KMS-11 (cell line): ENCODE results near the gene FSD1.

Experiments
- H2AFZ ChIP-seq: fragments of 200-600 bp; sonication (generic); 2 replicates; pipeline ENCODE4 v1.6.1; 2016; ENCODE audit warnings: antibody characterized with exemption, mixed run types, low read depth
- H3K27ac ChIP-seq: fragments of 200-600 bp; sonication (generic); 2 replicates; pipeline ENCODE4 v1.6.1; 2016; ENCODE audit warnings: mild to moderate bottlenecking, mixed run types
- H3K27me3 ChIP-seq: fragments of 200-600 bp; sonication (generic); 2 replicates; pipeline ENCODE4 v1.6.1; 2017; ENCODE audit warnings: mild to moderate bottlenecking, low read depth, mixed run types, moderate library complexity; ENCODE audit not compliant: insufficient read depth
- H3K36me3 ChIP-seq: fragments of 200-600 bp; sonication (generic); 2 replicates; pipeline ENCODE4 v1.6.1; 2017; ENCODE audit warnings: mild to moderate bottlenecking, mixed run types; ENCODE audit not compliant: insufficient read depth
- H3K4me1 ChIP-seq: fragments of 200-600 bp; sonication (generic); 2 replicates; pipeline ENCODE4 v1.6.1; 2016; ENCODE audit warnings: mild to moderate bottlenecking, low read depth, mixed run types; ENCODE audit not compliant: poor library complexity, severe bottlenecking
- H3K4me2 ChIP-seq: fragments of 200-600 bp; sonication (generic); 2 replicates; pipeline ENCODE4 v1.7.0; 2016; ENCODE audit warnings: mild to moderate bottlenecking, mixed run types
- H3K4me3 ChIP-seq: fragments of 200-600 bp; sonication (generic); IDR thresholded peaks from 2 replicates; pipeline ENCODE4 v1.6.1; 2017; ENCODE audit warnings: low read depth, low read length, mixed read lengths; ENCODE audit not compliant: insufficient read depth
- H3K79me2 ChIP-seq: fragments of 200-600 bp; sonication (generic); 2 replicates; pipeline ENCODE4 v1.6.1; 2016; ENCODE audit warnings: low read depth, mixed run types; ENCODE audit not compliant: insufficient read depth
- H3K9ac ChIP-seq: fragments of 200-600 bp; sonication (generic); 2 replicates; pipeline ENCODE4 v1.6.1; 2016; ENCODE audit warnings: mild to moderate bottlenecking, mixed run types
- H4K20me1 ChIP-seq: fragments of 200-600 bp; sonication (generic); 2 replicates; pipeline ENCODE4 v1.6.1; 2016; ENCODE audit warnings: mild to moderate bottlenecking, mixed run types; ENCODE audit not compliant: insufficient read depth
- CTCF ChIP-seq: fragments of 200-600 bp; sonication (generic); conservative IDR thresholded peaks from 2 replicates; pipeline ENCODE4 v1.6.1; 2017; ENCODE audit warnings: low read depth, mild to moderate bottlenecking, antibody characterized with exemption, low read length, moderate library complexity, mixed read lengths

Gene FSD1

DNA sequence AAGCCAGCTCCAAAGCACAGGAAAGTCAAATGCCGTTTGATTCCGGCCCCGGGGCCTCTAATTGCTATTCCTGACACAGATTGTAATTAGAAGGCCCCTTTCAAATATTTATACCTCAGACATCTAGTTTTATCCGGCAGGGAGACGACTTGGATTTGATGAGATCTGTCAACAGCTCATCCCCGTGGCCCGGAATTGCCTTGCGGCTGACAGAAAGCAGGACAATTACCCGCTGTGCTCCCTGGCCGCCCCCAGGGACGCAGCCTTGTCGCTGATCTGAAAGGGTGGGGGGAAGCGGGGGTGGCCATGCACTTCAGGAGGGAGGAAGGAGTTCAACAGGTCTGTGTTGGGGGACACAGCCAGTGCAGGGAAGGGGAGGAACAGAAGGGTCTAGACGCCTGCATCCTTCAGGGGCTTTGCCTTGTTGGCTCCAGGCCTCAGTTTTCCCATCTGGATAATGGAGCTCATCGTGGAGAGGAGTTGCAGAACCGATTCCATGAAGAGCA lies 27.2 kb upstream of the FSD1 start:
- no peaks in the 10 kb centered on the region for H4K20me1 ChIP-seq
- no peak overlapping the region for H3K9ac ChIP-seq
- no peaks in the 10 kb centered on the region for H3K79me2 ChIP-seq
- no peak overlapping the region for H3K4me3 ChIP-seq
- no peak overlapping the region for H2AFZ ChIP-seq
- no peak overlapping the region for H3K4me2 ChIP-seq
- no peaks in the 10 kb centered on the region for H3K4me1 ChIP-seq
- TF ChIP-seq CTCF: no peak
- H3K36me3 ChIP-seq: no peaks in the 10 kb centered on the region
- peaks cover 42% of the 10 kb centered on the region for H3K27me3 ChIP-seq
- no peak overlapping the region for H3K27ac ChIP-seq

- Histone ChIP-seq H3K4me1 (no peaks in the 10 kb centered on the region), H3K4me3 (no peak overlapping the region), H3K36me3 (no peaks in the 10 kb centered on the region), H3K4me2 (no peak overlapping the region), H3K27ac (no peak overlapping the region), H4K20me1 (no peaks in the 10 kb centered on the region), H3K9ac (no peak overlapping the region), H2AFZ (no peak overlapping the region), H3K27me3 (peaks cover 50% of the 10 kb centered on the region), H3K79me2 (no peaks in the 10 kb centered on the region)
- TF ChIP-seq CTCF: no peak
Measured at GRCh38 chr19:4278010-4278409, 26.4 kb upstream of the FSD1 start.

DNA sequence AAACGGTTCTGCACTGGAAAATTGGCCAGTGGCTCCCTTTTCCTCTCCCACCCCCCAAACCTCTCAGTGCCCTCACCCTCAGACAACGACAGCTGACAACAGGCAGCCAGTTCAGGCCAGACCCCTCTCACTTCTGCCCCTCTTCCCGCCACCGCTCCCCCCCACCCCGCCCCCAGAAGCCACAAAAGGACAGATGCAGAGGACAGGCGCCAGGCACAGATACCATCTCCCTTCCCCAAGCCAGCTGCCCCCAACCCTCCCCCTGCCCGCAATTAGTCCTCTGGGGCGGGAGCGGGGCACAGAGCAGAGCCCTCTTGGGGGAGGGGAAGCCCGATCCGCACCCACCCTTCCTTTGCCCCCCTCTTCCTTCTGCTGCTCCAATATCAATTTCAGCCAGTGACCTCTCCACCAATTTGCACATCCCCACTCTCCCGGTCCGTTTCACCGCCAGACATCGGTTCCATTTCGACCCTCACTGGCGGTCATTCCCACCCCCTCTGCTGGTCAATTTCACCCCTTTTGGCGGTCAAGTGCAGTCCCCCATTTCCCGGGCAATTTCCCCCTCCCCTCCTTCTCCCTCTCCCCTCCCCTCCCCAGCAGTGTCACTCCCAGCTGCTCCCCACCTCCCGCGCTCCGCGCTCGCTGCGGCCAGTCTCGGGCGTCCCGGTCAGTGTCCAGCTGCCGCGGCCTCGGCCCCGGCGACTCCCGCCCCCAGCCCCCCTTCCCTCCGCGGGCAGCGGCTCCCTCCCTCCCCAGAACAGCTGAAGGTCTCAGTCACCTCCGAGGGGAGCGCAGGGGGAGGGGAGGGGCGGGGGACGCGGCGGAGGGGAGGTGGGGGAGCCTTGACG lies 25.8 kb upstream of the FSD1 start, which contains the start of gene SHD:
Gene SHD, plus strand, starts transcription at position 848 of the 848 bp plus-strand sequence. CDS start 798 bp downstream, outside the sequence.
- Histone ChIP-seq H3K79me2 (no peaks in the 10 kb centered on the region), H3K27ac (no peak within 1 kb of the TSS), H3K4me3 (no peak within 1 kb of the TSS), H4K20me1 (no peaks in the 10 kb centered on the region), H3K4me1 (no peaks in the 10 kb centered on the region), H2AFZ (no peak within 1 kb of the TSS), H3K36me3 (no peaks in the 10 kb centered on the region), H3K4me2 (no peak within 1 kb of the TSS), H3K9ac (no peak within 1 kb of the TSS), H3K27me3 (peaks cover 56% of the 10 kb centered on the region)
- TF ChIP-seq CTCF: no peak

DNA sequence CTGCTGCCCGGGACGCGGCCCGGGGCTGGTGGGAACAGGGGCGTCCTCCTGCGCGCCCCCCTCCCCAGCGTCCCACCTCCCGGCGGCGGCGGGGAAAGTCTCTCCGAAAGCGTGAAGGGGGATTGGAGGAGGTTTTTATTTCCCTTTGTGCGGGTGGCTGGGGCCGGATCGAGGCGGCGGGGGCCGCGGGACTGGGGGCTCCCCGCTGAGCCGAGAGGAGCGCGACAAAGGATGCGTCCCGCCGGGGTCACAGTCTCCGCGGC lies 25.2 kb upstream of the FSD1 start:
- no peaks in the 10 kb centered on the region for H3K36me3 ChIP-seq
- H3K4me2 ChIP-seq: no peak overlapping the region
- peaks cover 62% of the 10 kb centered on the region for H3K27me3 ChIP-seq
- H3K27ac ChIP-seq: no peak overlapping the region
- no peak overlapping the region for H3K9ac ChIP-seq
- H3K79me2 ChIP-seq: no peaks in the 10 kb centered on the region
- H4K20me1 ChIP-seq: no peaks in the 10 kb centered on the region
- H3K4me3 ChIP-seq: no peak overlapping the region
- no peak overlapping the region for H2AFZ ChIP-seq
- no peaks in the 10 kb centered on the region for H3K4me1 ChIP-seq
- TF ChIP-seq CTCF: no peak
